Measurements from ENCODE around the gene TRPM4. TPM values are rescaled to one million over a fixed set of nuclear protein-coding genes. Genes with fewer than 3 reads are reported as not detected.

Gene TRPM4
- total and polyA plus RNA-seq, 2 experiments from 2014 or later, result 7.0 to 20.5 TPM

Other genes with a start within 250 kb of the TRPM4 start
- 0.72 and 3.7 TPM in 2 replicates for gene DHDH, start 224.1 kb upstream of the TRPM4 start, total RNA-seq
- gene DHDH, start 224.1 kb upstream of the TRPM4 start, polyA plus RNA-seq, result 1.5 and 2.9 TPM in 2 replicates
- gene BAX, start 202.9 kb upstream of the TRPM4 start, total RNA-seq, result 76.4 and 77.3 TPM in 2 replicates
- 106 and 116 TPM in 2 replicates for gene BAX, start 202.9 kb upstream of the TRPM4 start, polyA plus RNA-seq
- 8,878 and 9,969 TPM in 2 replicates for gene FTL, start 192.5 kb upstream of the TRPM4 start, total RNA-seq
- gene FTL, start 192.5 kb upstream of the TRPM4 start, polyA plus RNA-seq, result 13,723 and 15,987 TPM in 2 replicates
- gene GYS1, start 164.5 kb upstream of the TRPM4 start, total RNA-seq, result 29.2 and 37.4 TPM in 2 replicates
- 45.9 and 54.8 TPM in 2 replicates for gene GYS1, start 164.5 kb upstream of the TRPM4 start, polyA plus RNA-seq
- gene RUVBL2, start 163.9 kb upstream of the TRPM4 start, total RNA-seq, result 62.9 and 72.1 TPM in 2 replicates
- gene RUVBL2, start 163.9 kb upstream of the TRPM4 start, polyA plus RNA-seq, result 79.6 and 84.9 TPM in 2 replicates
- not detected in 2 replicates for gene LHB, start 140.7 kb upstream of the TRPM4 start, total RNA-seq
- gene LHB, start 140.7 kb upstream of the TRPM4 start, polyA plus RNA-seq, result not detected in 2 replicates
- gene CGB3, start 133.5 kb upstream of the TRPM4 start, total RNA-seq, result 1.1 TPM in 1 of 2 replicates, not detected in the other
- not detected in 2 replicates for gene CGB3, start 133.5 kb upstream of the TRPM4 start, polyA plus RNA-seq
- gene CGB2, start 125.9 kb upstream of the TRPM4 start, total RNA-seq, result not detected in 2 replicates
- gene CGB2, start 125.9 kb upstream of the TRPM4 start, polyA plus RNA-seq, result not detected in 2 replicates
- gene CGB1, start 120.9 kb upstream of the TRPM4 start, total RNA-seq, result not detected in 2 replicates
- 0.52 TPM in 1 of 2 replicates, not detected in the other for gene CGB1, start 120.9 kb upstream of the TRPM4 start, polyA plus RNA-seq
- gene CGB5, start 113.9 kb upstream of the TRPM4 start, total RNA-seq, result 1.5 and 1.9 TPM in 2 replicates
- gene CGB5, start 113.9 kb upstream of the TRPM4 start, polyA plus RNA-seq, result 0.22 and 1.2 TPM in 2 replicates
- gene CGB8, start 108.7 kb upstream of the TRPM4 start, total RNA-seq, result 0.50 TPM in 1 of 2 replicates, not detected in the other
- 0.53 TPM in 1 of 2 replicates, not detected in the other for gene CGB8, start 108.7 kb upstream of the TRPM4 start, polyA plus RNA-seq
- gene CGB7, start 100.0 kb upstream of the TRPM4 start, total RNA-seq, result 0.76 TPM in 1 of 2 replicates, not detected in the other
- gene CGB7, start 100.0 kb upstream of the TRPM4 start, polyA plus RNA-seq, result 1.6 and 4.1 TPM in 2 replicates
- 2.9 and 3.4 TPM in 2 replicates for gene NTF4, start 93.0 kb upstream of the TRPM4 start, total RNA-seq
- gene NTF4, start 93.0 kb upstream of the TRPM4 start, polyA plus RNA-seq, result 6.9 and 11.5 TPM in 2 replicates
- not detected in 2 replicates for gene KCNA7, start 85.1 kb upstream of the TRPM4 start, total RNA-seq
- gene KCNA7, start 85.1 kb upstream of the TRPM4 start, polyA plus RNA-seq, result not detected in 2 replicates
- gene SNRNP70, start 72.3 kb upstream of the TRPM4 start, total RNA-seq, result 164 and 190 TPM in 2 replicates
- gene SNRNP70, start 72.3 kb upstream of the TRPM4 start, polyA plus RNA-seq, result 248 and 294 TPM in 2 replicates
- gene LIN7B, start 43.4 kb upstream of the TRPM4 start, total RNA-seq, result 7.1 and 8.7 TPM in 2 replicates
- 18.0 and 20.6 TPM in 2 replicates for gene LIN7B, start 43.4 kb upstream of the TRPM4 start, polyA plus RNA-seq
- gene C19orf73, start 38.6 kb upstream of the TRPM4 start, total RNA-seq, result 1.9 TPM in 1 of 2 replicates, not detected in the other
- 2.6 and 2.7 TPM in 2 replicates for gene C19orf73, start 38.6 kb upstream of the TRPM4 start, polyA plus RNA-seq
- 4.4 and 11.3 TPM in 2 replicates for gene PPFIA3, start 38.2 kb upstream of the TRPM4 start, total RNA-seq
- gene PPFIA3, start 38.2 kb upstream of the TRPM4 start, polyA plus RNA-seq, result 8.2 and 11.4 TPM in 2 replicates
- 0.44 and 0.50 TPM in 2 replicates for gene HRC, start 2.4 kb upstream of the TRPM4 start, total RNA-seq
- 0.33 and 0.48 TPM in 2 replicates for gene HRC, start 2.4 kb upstream of the TRPM4 start, polyA plus RNA-seq
- 0.27 TPM in 1 of 2 replicates, not detected in the other for gene SLC6A16, start 167.4 kb downstream of the TRPM4 start, total RNA-seq
- gene SLC6A16, start 167.4 kb downstream of the TRPM4 start, polyA plus RNA-seq, result 0.27 and 1.1 TPM in 2 replicates
- gene CD37, start 177.6 kb downstream of the TRPM4 start, total RNA-seq, result 0.27 and 1.9 TPM in 2 replicates
- gene CD37, start 177.6 kb downstream of the TRPM4 start, polyA plus RNA-seq, result 6.6 and 12.4 TPM in 2 replicates
- gene TEAD2, start 204.6 kb downstream of the TRPM4 start, total RNA-seq, result 35.4 and 42.2 TPM in 2 replicates
- 36.1 and 41.4 TPM in 2 replicates for gene TEAD2, start 204.6 kb downstream of the TRPM4 start, polyA plus RNA-seq
- 2.2 and 2.9 TPM in 2 replicates for gene DKKL1, start 206.1 kb downstream of the TRPM4 start, total RNA-seq
- gene DKKL1, start 206.1 kb downstream of the TRPM4 start, polyA plus RNA-seq, result 4.0 and 6.0 TPM in 2 replicates
- not detected in 2 replicates for gene KASH5, start 230.5 kb downstream of the TRPM4 start, total RNA-seq
- not detected in 2 replicates for gene KASH5, start 230.5 kb downstream of the TRPM4 start, polyA plus RNA-seq

Measured in hepatocyte (in vitro differentiated cells).